Peyer's patch (tissue), 4 donors: ENCODE results near the gene BTN1A1. TPM values are rescaled to one million over a fixed set of nuclear protein-coding genes. Genes with fewer than 3 reads are reported as not detected.
A peak's percentile ranks its signal among the peaks of the same experiment; 100 is the strongest.

Source experiments
- DNase-seq, 3 donors: peaks; one replicate each; pipeline ENCODE4 v3.0.0-alpha.2; 2017 to 2019
- H3K27ac ChIP-seq, 4 donors: fragments of 200-600 bp; sonication (generic); one replicate each; pipeline ENCODE4 v1.5.1; 2016 to 2019
- H3K27me3 ChIP-seq, 2 donors: fragments of 200-600 bp; sonication (generic); one replicate each; pipeline ENCODE4 v1.5.1; 2019
- H3K36me3 ChIP-seq, 3 donors: fragments of 200-600 bp; sonication (generic); one replicate each; pipeline ENCODE4 v1.5.1; 2016 to 2019
- H3K4me1 ChIP-seq, 4 donors: fragments of 200-600 bp; sonication (generic); one replicate each; pipeline ENCODE4 v1.5.1; 2016 to 2019
- H3K4me3 ChIP-seq, 4 donors: fragments of 200-600 bp; sonication (generic); 1 replicate in 3 of 4; 2 replicates in 1 of 4; pipeline ENCODE4 v1.5.1; 2016 to 2019; ENCODE audit warnings: mild to moderate bottlenecking in 1 of 4
- H3K9me3 ChIP-seq, 4 donors: fragments of 200-600 bp; sonication (generic); one replicate each; pipeline ENCODE4 v1.5.1; 2016 to 2019; ENCODE audit warnings: mild to moderate bottlenecking in 1 of 4
- CTCF ChIP-seq, 6 experiments: fragments of 450-650 bp in 4 of 6; fragments of 200-600 bp in 2 of 6; sonication (generic) in 1 of 6; IDR thresholded peaks; one replicate each; pipeline ENCODE4 v1.5.1; 2017 to 2019; ENCODE audit warnings: antibody characterized with exemption in 6 of 6, mild to moderate bottlenecking in 3 of 6, moderate library complexity in 1 of 6
- POLR2A ChIP-seq, 2 donors: fragments of 450-650 bp; IDR thresholded peaks; one replicate each; pipeline ENCODE4 v1.5.1; 2017; ENCODE audit warnings: antibody characterized with exemption in 2 of 2, mild to moderate bottlenecking in 2 of 2, moderate library complexity in 2 of 2
- total RNA-seq, 4 donors: library from RNA; depleted of rRNA; stranded (reverse); fragments of >200 nt; gene quantifications; one replicate each; pipeline ENCODE4 v1.1.0, GENCODE V29; 2016

Gene BTN1A1
- total RNA-seq, 4 donors from 2014 or later: not detected

DNA sequence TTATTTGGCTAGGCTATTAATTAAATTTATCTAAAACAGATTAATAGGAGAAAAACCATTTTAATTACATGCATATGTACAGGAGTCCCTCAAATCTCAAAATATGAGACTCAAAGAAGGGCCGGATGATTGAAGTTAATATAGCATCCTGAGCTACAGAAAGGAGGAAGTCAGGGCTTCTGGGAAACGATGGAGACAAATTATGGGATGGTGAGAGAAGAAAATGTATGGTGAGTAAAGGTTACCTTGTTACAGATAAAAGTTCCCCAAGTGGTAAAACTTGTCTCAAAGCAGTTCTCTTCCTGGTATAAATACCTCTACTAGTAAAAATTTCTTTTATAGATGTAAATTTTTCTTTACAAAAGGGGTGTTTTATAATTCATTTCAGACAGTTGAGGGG is 15.9 kb upstream of the BTN1A1 start:
- H3K4me3 ChIP-seq: no peak overlapping the region
- H3K4me1 ChIP-seq: peaks cover 0 to under 1% (median 0%) of the 10 kb centered on the region in 4 donors
- no peak overlapping the region for H3K27ac ChIP-seq
- TF ChIP-seq POLR2A (IDR thresholded peaks at IDR 0.05) (no peak), CTCF (IDR thresholded peaks at IDR 0.05) (no peak)
- H3K36me3 ChIP-seq: no peaks in the 10 kb centered on the region
- H3K9me3 ChIP-seq: no peaks in the 10 kb centered on the region
- no peaks in the 10 kb centered on the region for H3K27me3 ChIP-seq
- no peak for DNase-seq

GRCh38 chr6:26485112-26485780 is 14.9 kb upstream of the BTN1A1 start:
- no peak for DNase-seq
- H3K27me3 ChIP-seq: no peaks in the 10 kb centered on the region
- no peaks in the 10 kb centered on the region for H3K36me3 ChIP-seq
- no peak for TF ChIP-seq POLR2A (IDR thresholded peaks at IDR 0.05)
- no peak for TF ChIP-seq CTCF (IDR thresholded peaks at IDR 0.05)
- H3K9me3 ChIP-seq: no peaks in the 10 kb centered on the region
- H3K4me3 ChIP-seq: no peak overlapping the region
- peaks cover 0 to 2% (median 0%) of the 10 kb centered on the region in 4 donors for H3K4me1 ChIP-seq
- peak overlapping the region in 1 of 4 donors; percentile 20 for H3K27ac ChIP-seq

DNA sequence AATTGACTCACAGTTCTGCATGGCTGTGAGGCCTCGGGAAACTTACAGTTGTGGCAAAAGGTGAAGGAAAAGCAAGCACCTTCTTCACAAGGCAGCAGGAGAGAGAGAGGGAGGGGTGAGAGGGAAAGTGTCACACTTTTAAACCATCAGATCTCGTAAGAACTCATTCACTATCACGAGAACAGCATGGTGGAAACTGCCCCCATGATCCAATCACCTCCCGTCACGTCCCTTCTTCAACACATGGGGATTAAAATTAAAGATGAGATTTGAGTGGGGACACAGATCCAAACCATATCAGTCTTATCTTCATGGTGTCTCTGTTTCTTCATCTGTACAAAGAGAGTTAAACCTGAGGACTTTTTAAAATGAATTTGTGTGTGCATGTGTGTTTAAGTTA is 13.7 kb upstream of the BTN1A1 start:
- Histone ChIP-seq H3K4me3 (no peak overlapping the region), H3K27ac (no peak overlapping the region), H3K36me3 (no peaks in the 10 kb centered on the region), H3K9me3 (no peaks in the 10 kb centered on the region), H3K27me3 (no peaks in the 10 kb centered on the region), H3K4me1 (peaks cover 0 to 2% (median 0%) of the 10 kb centered on the region in 4 donors)
- no peak for TF ChIP-seq POLR2A (IDR thresholded peaks at IDR 0.05)
- TF ChIP-seq CTCF (IDR thresholded peaks at IDR 0.05): no peak
- no peak for DNase-seq

DNA sequence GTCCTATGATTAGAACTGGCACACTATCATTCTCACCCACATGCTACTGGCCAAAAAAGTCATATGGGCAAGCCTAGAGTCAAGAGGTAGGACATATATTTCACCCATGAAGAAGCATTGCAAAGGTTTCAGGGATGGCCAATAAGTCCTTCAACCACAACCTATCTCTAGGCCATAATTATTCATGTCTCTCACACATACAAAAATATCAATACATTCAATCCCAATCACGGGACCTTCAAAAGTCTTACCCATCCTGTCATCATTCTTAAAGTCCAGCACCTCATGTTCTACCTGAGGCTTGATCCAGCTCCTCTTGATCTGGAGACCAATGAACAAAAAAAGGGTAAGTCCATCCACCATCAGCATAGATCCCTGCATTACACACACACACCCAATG is 12.6 kb upstream of the BTN1A1 start:
- Histone ChIP-seq H3K4me1 (peaks cover 0 to 2% (median 0%) of the 10 kb centered on the region in 4 donors), H3K27ac (no peak overlapping the region), H3K9me3 (no peaks in the 10 kb centered on the region), H3K36me3 (no peaks in the 10 kb centered on the region), H3K4me3 (no peak overlapping the region), H3K27me3 (no peaks in the 10 kb centered on the region)
- DNase-seq: no peak
- TF ChIP-seq POLR2A (IDR thresholded peaks at IDR 0.05): no peak
- TF ChIP-seq CTCF (IDR thresholded peaks at IDR 0.05): no peak

GRCh38 chr6:26489996-26490964 is 9.8 kb upstream of the BTN1A1 start:
- Histone ChIP-seq H3K4me3 (no peak overlapping the region), H3K27ac (peak overlapping the region in 1 of 4 donors; percentile 51), H3K9me3 (no peaks in the 10 kb centered on the region), H3K27me3 (no peaks in the 10 kb centered on the region), H3K36me3 (no peaks in the 10 kb centered on the region), H3K4me1 (peaks cover 0 to 2% (median 0%) of the 10 kb centered on the region in 4 donors)
- DNase-seq: no peak
- no peak for TF ChIP-seq CTCF (IDR thresholded peaks at IDR 0.05)
- no peak for TF ChIP-seq POLR2A (IDR thresholded peaks at IDR 0.05)
